HG02623 (cell line): ENCODE data around the gene ZNF827.

Source experiments
- ATAC-seq: cut with Tn5 transposase; IDR thresholded peaks from one replicate; pipeline ENCODE4 v1.9.1; 2021; ENCODE audit warnings: moderate library complexity; ENCODE audit not compliant: unreplicated experiment

ZNF827 gene

GRCh38 chr4:145935253-145936141, 3.1 kb downstream of the ZNF827 start:
- peak; percentile 19 for ATAC-seq

GRCh38 chr4:145934434-145935047, 4.1 kb downstream of the ZNF827 start:
- ATAC-seq: no peak

GRCh38 chr4:145933134-145933533, 5.5 kb downstream of the ZNF827 start:
- ATAC-seq: no peak

GRCh38 chr4:145931403-145931802, 7.2 kb downstream of the ZNF827 start:
- ATAC-seq: no peak

GRCh38 chr4:145930592-145930991, 8.0 kb downstream of the ZNF827 start:
- no peak for ATAC-seq

- no peak for ATAC-seq
Observed at GRCh38 chr4:145929415-145930178, 9.0 kb downstream of the ZNF827 start.

- ATAC-seq: no peak
Observed at GRCh38 chr4:145928748-145929147, 9.9 kb downstream of the ZNF827 start.

- ATAC-seq: no peak
Observed at GRCh38 chr4:145927030-145927429, 11.6 kb downstream of the ZNF827 start.

GRCh38 chr4:145921231-145921630, 17.4 kb downstream of the ZNF827 start:
- ATAC-seq: no peak

- ATAC-seq: no peak
Observed at GRCh38 chr4:145920205-145920604, 18.4 kb downstream of the ZNF827 start.

- no peak for ATAC-seq
Observed at GRCh38 chr4:145912376-145912775, 26.2 kb downstream of the ZNF827 start.

- no peak for ATAC-seq
Observed at GRCh38 chr4:145909773-145910172, 28.9 kb downstream of the ZNF827 start.

- ATAC-seq: peak; percentile 39
Observed at GRCh38 chr4:145909281-145909715, 29.3 kb downstream of the ZNF827 start.

- ATAC-seq: no peak
Observed at GRCh38 chr4:145907812-145908211, 30.8 kb downstream of the ZNF827 start.

GRCh38 chr4:145907390-145907789, 31.2 kb downstream of the ZNF827 start:
- ATAC-seq: no peak

GRCh38 chr4:145904413-145905177, 34.0 kb downstream of the ZNF827 start:
- ATAC-seq: no peak

- ATAC-seq: no peak
Observed at GRCh38 chr4:145902522-145902921, 36.1 kb downstream of the ZNF827 start.

GRCh38 chr4:145899886-145900460, 38.6 kb downstream of the ZNF827 start:
- no peak for ATAC-seq

GRCh38 chr4:145898926-145899531, 39.6 kb downstream of the ZNF827 start:
- no peak for ATAC-seq

GRCh38 chr4:145898466-145898865, 40.2 kb downstream of the ZNF827 start:
- no peak for ATAC-seq
